ENCODE results near the gene ESX1. TPM values are rescaled to one million over a fixed set of nuclear protein-coding genes. Genes with fewer than 3 reads are reported as not detected.

The ESX1 gene
- total and polyA plus RNA-seq, 4 donors, result not detected

DNA sequence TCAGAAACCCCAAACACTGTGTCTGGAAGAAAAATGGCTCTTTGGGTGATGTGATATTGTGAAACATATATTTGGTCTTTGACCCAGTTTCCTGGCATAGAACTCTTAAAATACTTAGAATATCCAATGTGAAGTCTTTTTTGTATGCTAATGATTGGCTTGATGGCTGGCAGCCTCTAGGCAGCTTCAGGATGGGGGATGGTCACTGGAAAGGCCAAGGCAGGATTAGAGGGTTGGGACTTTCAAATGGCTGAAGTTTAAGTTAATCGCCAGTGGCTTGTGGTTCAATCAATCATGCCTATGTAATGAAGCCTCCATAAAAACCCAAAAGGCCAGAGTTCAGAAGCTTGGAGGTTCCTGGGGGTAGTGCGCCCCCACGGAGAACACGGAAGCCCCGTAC is 33.5 kb upstream of the ESX1 start:
- 43 to 73% methylated on average over 5 of the region's 5 CpGs for WGBS, 2 donors

DNA sequence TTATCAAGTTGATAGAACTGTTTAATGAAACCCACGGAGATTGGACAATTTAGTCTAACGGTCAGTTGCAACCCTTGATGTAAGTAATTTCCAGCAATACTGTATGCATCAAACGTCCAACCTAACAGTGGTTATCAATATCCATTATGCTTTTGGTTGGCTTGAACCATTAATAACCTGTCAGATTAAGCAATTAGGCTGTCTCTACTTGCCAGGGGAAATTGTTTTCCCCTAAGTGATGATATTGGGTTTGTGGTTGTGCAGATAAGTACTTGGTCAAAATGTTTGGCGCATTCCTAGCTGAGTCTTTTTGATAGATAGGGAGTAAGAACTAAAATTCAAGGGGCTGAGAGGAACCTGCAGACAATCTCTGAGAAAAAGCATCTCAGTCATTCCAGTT is 30.5 kb upstream of the ESX1 start:
- TF ChIP-seq, protein P1, sequence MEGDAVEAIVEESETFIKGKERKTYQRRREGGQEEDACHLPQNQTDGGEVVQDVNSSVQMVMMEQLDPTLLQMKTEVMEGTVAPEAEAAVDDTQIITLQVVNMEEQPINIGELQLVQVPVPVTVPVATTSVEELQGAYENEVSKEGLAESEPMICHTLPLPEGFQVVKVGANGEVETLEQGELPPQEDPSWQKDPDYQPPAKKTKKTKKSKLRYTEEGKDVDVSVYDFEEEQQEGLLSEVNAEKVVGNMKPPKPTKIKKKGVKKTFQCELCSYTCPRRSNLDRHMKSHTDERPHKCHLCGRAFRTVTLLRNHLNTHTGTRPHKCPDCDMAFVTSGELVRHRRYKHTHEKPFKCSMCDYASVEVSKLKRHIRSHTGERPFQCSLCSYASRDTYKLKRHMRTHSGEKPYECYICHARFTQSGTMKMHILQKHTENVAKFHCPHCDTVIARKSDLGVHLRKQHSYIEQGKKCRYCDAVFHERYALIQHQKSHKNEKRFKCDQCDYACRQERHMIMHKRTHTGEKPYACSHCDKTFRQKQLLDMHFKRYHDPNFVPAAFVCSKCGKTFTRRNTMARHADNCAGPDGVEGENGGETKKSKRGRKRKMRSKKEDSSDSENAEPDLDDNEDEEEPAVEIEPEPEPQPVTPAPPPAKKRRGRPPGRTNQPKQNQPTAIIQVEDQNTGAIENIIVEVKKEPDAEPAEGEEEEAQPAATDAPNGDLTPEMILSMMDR (IDR thresholded peaks at IDR 0.05; ENCODE audit: control extremely low read depth, extremely low read depth), result no peak
- Histone ChIP-seq H3K4me1 (ENCODE audit: control insufficient read depth in 5 of 5, insufficient read depth in 5 of 5, low read length in 5 of 5) (no peaks in the 10 kb centered on the region), H3K36me3 (ENCODE audit: control insufficient read depth in 4 of 4, insufficient read depth in 4 of 4, low read length in 4 of 4) (no peaks in the 10 kb centered on the region), H3K9ac (ENCODE audit: insufficient read depth in 1 of 2, low read length in 2 of 2) (no peak overlapping the region), H3K27ac (ENCODE audit: low read depth in 1 of 2, low read length in 1 of 2) (no peak overlapping the region), H3K4me3 (no peak overlapping the region), H3K9me3 (ENCODE audit: control insufficient read depth in 4 of 4, insufficient read depth in 3 of 4, low read length in 3 of 4) (no peaks in the 10 kb centered on the region), H3K27me3 (ENCODE audit: control insufficient read depth in 3 of 3, insufficient read depth in 3 of 3, low read length in 2 of 3) (peaks cover 8 to 28% (median 9%) of the 10 kb centered on the region in 3 donors)
- no peak for ATAC-seq (ENCODE audit: insufficient read depth, low FRiP score)
- 63 to 87% methylated on average over 4 of the region's 4 CpGs for WGBS, 2 donors
- no peak for DNase-seq

More for the DNA sequence above, 33.5 kb upstream of the ESX1 start:
- no peak overlapping the region for H3K4me3 ChIP-seq
- ATAC-seq (ENCODE audit: insufficient read depth, low FRiP score), result no peak
- H3K27ac ChIP-seq (ENCODE audit: low read depth in 1 of 2, low read length in 1 of 2), result no peak overlapping the region
- no peak overlapping the region for H3K9ac ChIP-seq (ENCODE audit: insufficient read depth in 1 of 2, low read length in 2 of 2)
- TF ChIP-seq, protein P1 (IDR thresholded peaks at IDR 0.05; ENCODE audit: control extremely low read depth, extremely low read depth), result no peak
- H3K9me3 ChIP-seq (ENCODE audit: control insufficient read depth in 4 of 4, insufficient read depth in 3 of 4, low read length in 3 of 4), result no peaks in the 10 kb centered on the region
- no peaks in the 10 kb centered on the region for H3K36me3 ChIP-seq (ENCODE audit: control insufficient read depth in 4 of 4, insufficient read depth in 4 of 4, low read length in 4 of 4)
- peaks cover 8 to 24% (median 9%) of the 10 kb centered on the region in 3 donors for H3K27me3 ChIP-seq (ENCODE audit: control insufficient read depth in 3 of 3, insufficient read depth in 3 of 3, low read length in 2 of 3)
- DNase-seq, result no peak
- H3K4me1 ChIP-seq (ENCODE audit: control insufficient read depth in 5 of 5, insufficient read depth in 5 of 5, low read length in 5 of 5), result no peaks in the 10 kb centered on the region

DNA sequence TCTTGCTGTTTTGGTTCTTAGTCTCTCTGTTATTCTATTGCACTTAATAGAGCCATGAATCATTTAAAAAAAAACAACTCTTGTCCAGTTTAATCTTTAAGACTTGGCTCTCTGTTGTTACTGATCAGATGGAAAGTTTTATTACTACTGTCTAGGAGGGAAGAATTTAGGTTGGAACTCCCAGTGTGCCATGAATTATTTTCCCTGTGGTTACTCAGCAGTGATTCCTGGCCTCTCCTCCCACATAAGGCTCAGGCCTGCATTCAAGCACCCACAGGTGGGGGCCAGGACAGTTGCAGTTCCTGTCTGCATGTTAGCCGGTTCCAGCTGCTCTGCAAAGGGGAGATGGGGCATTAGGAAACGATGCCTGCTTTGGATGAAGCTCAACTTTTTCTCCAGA is 29.8 kb upstream of the ESX1 start:
- H3K27ac ChIP-seq (ENCODE audit: low read depth in 1 of 2, low read length in 1 of 2), result no peak overlapping the region
- no peak for DNase-seq
- no peak for ATAC-seq (ENCODE audit: insufficient read depth, low FRiP score)
- TF ChIP-seq, protein P1 (IDR thresholded peaks at IDR 0.05; ENCODE audit: control extremely low read depth, extremely low read depth), result no peak
- H3K4me1 ChIP-seq (ENCODE audit: control insufficient read depth in 5 of 5, insufficient read depth in 5 of 5, low read length in 5 of 5), result no peaks in the 10 kb centered on the region
- 55 to 93% methylated on average over 2 of the region's 2 CpGs for WGBS, 2 donors
- H3K36me3 ChIP-seq (ENCODE audit: control insufficient read depth in 4 of 4, insufficient read depth in 4 of 4, low read length in 4 of 4), result no peaks in the 10 kb centered on the region
- no peak overlapping the region for H3K9ac ChIP-seq (ENCODE audit: insufficient read depth in 1 of 2, low read length in 2 of 2)
- no peak overlapping the region for H3K4me3 ChIP-seq
- H3K27me3 ChIP-seq (ENCODE audit: control insufficient read depth in 3 of 3, insufficient read depth in 3 of 3, low read length in 2 of 3), result peaks cover 5 to 28% (median 8%) of the 10 kb centered on the region in 3 donors
- H3K9me3 ChIP-seq (ENCODE audit: control insufficient read depth in 4 of 4, insufficient read depth in 3 of 4, low read length in 3 of 4), result no peaks in the 10 kb centered on the region

DNA sequence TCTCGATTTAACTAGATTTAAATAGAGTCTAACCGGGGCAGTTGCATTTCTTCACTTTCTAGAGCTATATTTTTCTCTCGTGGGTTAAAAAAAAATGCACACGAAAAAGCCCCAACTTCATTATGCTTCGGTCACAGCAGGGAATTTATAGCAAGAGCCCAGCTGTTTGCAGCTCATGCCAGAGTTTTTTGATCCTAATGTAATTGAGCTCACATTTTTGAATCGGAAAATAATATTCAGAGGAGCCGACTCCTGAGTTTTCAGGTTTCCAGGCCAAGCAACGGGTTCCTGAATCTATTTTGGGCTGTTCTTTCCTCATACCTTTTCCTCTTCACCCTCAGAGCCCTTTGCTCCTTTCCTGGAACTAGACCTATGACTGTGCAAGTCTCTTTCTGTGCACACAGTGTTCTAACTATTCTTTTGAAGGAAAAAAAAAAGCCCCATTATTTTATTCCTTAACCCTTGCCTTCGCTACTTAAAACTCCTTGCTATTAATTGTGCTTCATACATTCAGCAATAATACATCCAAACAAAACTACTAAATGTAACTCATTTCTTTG is 27.5 kb upstream of the ESX1 start:
- Histone ChIP-seq H3K27ac (ENCODE audit: low read depth in 1 of 2, low read length in 1 of 2) (no peak overlapping the region), H3K4me3 (no peak overlapping the region), H3K4me1 (ENCODE audit: control insufficient read depth in 5 of 5, insufficient read depth in 5 of 5, low read length in 5 of 5) (no peaks in the 10 kb centered on the region), H3K9ac (ENCODE audit: insufficient read depth in 1 of 2, low read length in 2 of 2) (no peak overlapping the region), H3K36me3 (ENCODE audit: control insufficient read depth in 4 of 4, insufficient read depth in 4 of 4, low read length in 4 of 4) (no peaks in the 10 kb centered on the region), H3K27me3 (ENCODE audit: control insufficient read depth in 3 of 3, insufficient read depth in 3 of 3, low read length in 2 of 3) (peaks cover 0 to 37% (median 9%) of the 10 kb centered on the region in 3 donors), H3K9me3 (ENCODE audit: control insufficient read depth in 4 of 4, insufficient read depth in 3 of 4, low read length in 3 of 4) (peaks cover 0 to 4% (median 0%) of the 10 kb centered on the region in 4 donors)
- DNase-seq (peak in 2 of 3 donors; percentile 4 to 12), ATAC-seq (ENCODE audit: insufficient read depth, low FRiP score) (no peak)
- 34 to 52% methylated on average over 9 of the region's 9 CpGs for WGBS, 2 donors
- TF ChIP-seq, protein P1 (IDR thresholded peaks at IDR 0.05; ENCODE audit: control extremely low read depth, extremely low read depth), result no peak
